ENCODE data around the gene AFTPH. TPM values are rescaled to one million over a fixed set of nuclear protein-coding genes. Genes with fewer than 3 reads are reported as not detected.

Gene AFTPH
- total and polyA plus RNA-seq, 9 of the 15 experiments (the other 6 are each of a cell fraction or from before 2014, with no cell fraction given): 8.0 to 26.2 (median 13.8) TPM

GRCh38 chr2:64478502-64479230, 45.5 kb upstream of the AFTPH start:
- WGBS (ENCODE audit: insufficient coverage, low coverage, missing lambda C conversion rate): 0% methylated on average over 3 of the region's 3 CpGs
- no peak overlapping the region for H3K4me3 ChIP-seq
- ATAC-seq (no peak), DNase-seq (ENCODE audit: extremely low read depth in 1 of 4, low spot score in 3 of 4) (no peak), FAIRE-seq (no peak)
- ChIA-PET POLR2A (no interaction called here), CTCF (ENCODE audit: low intra/inter-chr PET ratio) (no interaction called here)
- H3K9me3 ChIP-seq (replicated peaks; ENCODE audit: control insufficient read depth, insufficient read depth, low read depth, low read length): no peaks in the 10 kb centered on the region
- in situ Hi-C loops (cut with MboI): no loop called here
- H3K79me2 ChIP-seq (ENCODE audit: control insufficient read depth, insufficient read depth, low read length): no peaks in the 10 kb centered on the region
- no peak overlapping the region for H3K27ac ChIP-seq (ENCODE audit: extremely low read depth, low read depth, low read length)
- TF ChIP-seq LCOR (CRISPR knock-in tag; IDR thresholded peaks at IDR 0.05): no peak
- no peak for TF ChIP-seq NELFE (IDR thresholded peaks at IDR 0.05; ENCODE audit: insufficient read depth, insufficient read length)
- no peak for TF ChIP-seq ZNF277 (CRISPR knock-in tag; IDR thresholded peaks at IDR 0.05; ENCODE audit: borderline replicate concordance)
- TF ChIP-seq CEBPB (tag; IDR thresholded peaks at IDR 0.05): no peak
- no peak for TF ChIP-seq ZNF175 (CRISPR knock-in tag; IDR thresholded peaks at IDR 0.05; ENCODE audit: low read depth)
- TF ChIP-seq SAFB2 (IDR thresholded peaks at IDR 0.05; ENCODE audit: borderline replicate concordance, low read depth, low read length, severe bottlenecking): no peak
- TF ChIP-seq SRSF7 (optimal IDR thresholded peaks at IDR 0.05; ENCODE audit: low read depth, low read length): no peak
- TF ChIP-seq ZNF780A (CRISPR knock-in tag; IDR thresholded peaks at IDR 0.05): no peak
- TF ChIP-seq ZEB2 (IDR thresholded peaks at IDR 0.05): no peak
- no peak for TF ChIP-seq FOXM1 (IDR thresholded peaks at IDR 0.05; ENCODE audit: low read depth)
- no peak for TF ChIP-seq FOXM1 (CRISPR knock-in tag; IDR thresholded peaks at IDR 0.05; ENCODE audit: low read depth)
- peaks cover 0 to 4% of the 10 kb centered on the region in 2 experiments; a peak in 2 of 5 replicates for H3K4me1 ChIP-seq (replicated peaks in 1 of 2; ENCODE audit: control insufficient read depth in 2 of 2, insufficient read depth in 2 of 2, low read length in 2 of 2)
- H3K27me3 ChIP-seq (ENCODE audit: control insufficient read depth in 2 of 2, insufficient read depth in 2 of 2, low read length in 2 of 2): peaks cover 30 to 40% of the 10 kb centered on the region in 2 experiments
- no peak overlapping the region for H2AFZ ChIP-seq (ENCODE audit: low read depth, low read length)
- intact Hi-C loops (cut with micrococcal nuclease): no loop called here
- H3K4me2 ChIP-seq (ENCODE audit: insufficient read depth, low read length): no peak overlapping the region
- H4K20me1 ChIP-seq (replicated peaks; ENCODE audit: control insufficient read depth, insufficient read depth, low read length): no peaks in the 10 kb centered on the region
- H3K36me3 ChIP-seq (ENCODE audit: control insufficient read depth, insufficient read depth, low read length): no peaks in the 10 kb centered on the region
- no peaks in the 10 kb centered on the region for H3K9me1 ChIP-seq (ENCODE audit: control insufficient read depth, insufficient read depth, low read length)
- H3K9ac ChIP-seq (ENCODE audit: insufficient read depth in 1 of 2, low read depth in 2 of 2, low read length in 2 of 2): no peak overlapping the region
- BruUV-seq (replicated peaks): no TSS peak

Data from K562 (cell line).